Activated effector memory CD4-positive, alpha-beta T cell treated with Interleukin-2 at 50 U/mL for 16 hours (primary cell): ENCODE results near the gene NLE1.
A peak's percentile ranks its signal among the peaks of the same experiment; 100 is the strongest.
"Not testable (repeated sequence)": the region's sequence is repeated elsewhere in the genome, so short reads cannot be mapped to it uniquely, and the experiment has no call there.

Experiments
- DNase-seq: peaks from one replicate; pipeline ENCODE4 v3.0.0-alpha.2; 2020

The NLE1 gene

DNA sequence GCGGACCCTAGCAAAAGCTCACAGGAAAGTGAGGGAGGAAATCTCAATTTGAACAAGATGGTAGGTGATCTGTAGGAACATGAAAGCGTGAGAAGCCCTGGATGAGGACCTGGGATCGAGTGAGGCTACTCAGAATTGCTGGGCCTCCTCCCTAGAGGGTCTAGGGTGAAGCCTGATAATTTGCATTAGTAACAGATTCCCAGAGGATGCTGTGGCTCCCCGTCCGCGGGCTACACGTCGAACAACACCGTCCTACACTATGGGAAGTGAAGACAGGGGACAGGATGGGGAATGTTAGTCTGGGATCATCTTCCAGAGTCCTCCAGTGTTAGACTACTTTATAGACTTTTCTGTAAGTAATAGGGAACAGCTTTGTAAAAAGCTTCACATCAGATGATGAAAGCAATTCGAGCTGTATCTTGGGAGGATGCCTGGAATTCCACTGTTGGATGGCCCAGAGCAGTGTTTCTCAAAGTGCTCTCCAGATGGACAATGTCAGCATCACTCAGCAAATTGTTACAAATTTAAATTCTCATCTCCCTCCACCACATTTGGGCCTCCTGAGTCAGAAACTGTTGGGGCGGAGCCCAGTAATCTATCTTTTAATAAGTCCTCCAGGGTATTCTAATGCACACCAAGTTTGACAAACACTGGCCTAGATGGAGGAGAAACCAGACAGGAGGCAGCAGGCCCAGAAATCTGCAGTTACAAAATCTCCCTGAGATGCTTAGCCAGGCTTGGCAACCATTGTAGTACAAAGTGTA lies 14.2 kb downstream of the NLE1 start:
- DNase-seq: no peak

DNA sequence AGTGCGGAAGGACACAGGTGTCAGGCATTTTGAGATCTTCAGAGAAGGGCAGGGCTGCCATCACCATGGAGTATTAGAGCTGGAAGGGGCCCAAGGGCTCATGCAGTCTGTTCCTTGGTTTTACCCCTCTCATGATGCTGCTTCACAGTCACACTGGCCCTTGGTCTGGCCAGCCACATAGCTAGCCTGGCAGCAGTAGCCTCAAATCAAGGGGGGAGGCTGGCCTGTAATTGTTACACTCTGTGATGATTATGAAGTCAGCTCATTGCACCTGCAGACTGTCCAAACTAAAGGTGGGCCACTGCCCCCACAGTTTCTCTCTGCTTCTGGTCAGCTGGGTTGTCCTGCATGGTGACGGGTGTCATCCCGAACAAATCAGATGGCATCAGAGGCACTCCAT lies 20.8 kb downstream of the NLE1 start, which contains the start of gene FNDC8:
Gene FNDC8, plus strand, starts transcription at position 301 of the 400 bp plus-strand sequence. Its CDS starts 79 bp downstream, at position 380.
- DNase-seq: no peak

GRCh38 chr17:35119370-35120165 lies 22.5 kb downstream of the NLE1 start, which contains the start of gene RAD51D:
Gene RAD51D (minus strand): TSS chr17:35119860. CDS start chr17:35119613, 247 bp downstream.
- DNase-seq: peak; percentile 70

DNA sequence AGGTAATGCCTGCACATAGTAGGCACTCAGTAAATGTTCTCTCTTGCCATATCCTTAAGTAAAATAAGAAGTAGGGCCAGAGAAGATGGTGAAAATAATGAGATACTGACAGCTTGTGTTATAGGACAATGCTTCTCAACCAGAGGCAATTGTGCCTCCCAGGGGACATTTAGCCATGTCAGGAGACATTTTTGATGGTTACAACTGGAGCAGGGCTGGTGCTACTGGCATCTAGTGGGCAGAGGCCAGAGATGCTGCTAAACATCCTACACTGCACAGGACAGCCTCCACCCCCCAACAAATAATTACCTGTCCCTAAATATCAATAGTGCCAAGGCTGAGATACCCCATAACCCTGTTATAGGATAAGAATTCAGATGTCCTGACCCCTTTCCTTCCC lies 24.1 kb downstream of the NLE1 start:
- DNase-seq: no peak

- no peak for DNase-seq
These were observed 25.3 kb downstream of the NLE1 start for GRCh38 chr17:35116845-35117244.

DNA sequence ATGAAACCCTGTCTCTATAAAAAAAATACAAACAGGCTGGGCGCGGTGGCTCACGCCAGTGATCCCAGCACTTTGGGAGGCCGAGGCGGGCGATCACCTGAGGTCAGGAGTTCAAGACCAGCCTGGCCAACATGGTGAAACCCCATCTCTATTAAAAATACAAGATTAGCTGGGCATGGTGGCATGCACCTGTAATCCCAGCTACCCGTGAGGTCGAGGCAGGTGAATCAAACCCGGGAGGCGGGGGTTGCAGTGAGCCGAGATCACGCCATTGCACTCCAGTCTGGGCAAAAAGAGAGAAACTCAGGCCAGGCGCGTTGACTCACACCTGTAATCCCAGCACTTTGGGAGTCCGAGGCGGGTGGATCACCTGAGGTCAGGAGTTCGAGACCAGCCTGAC lies 31.3 kb downstream of the NLE1 start:
- DNase-seq: not testable (repeated sequence)

GRCh38 chr17:35104844-35105450 lies 37.2 kb downstream of the NLE1 start:
- no peak for DNase-seq

DNA sequence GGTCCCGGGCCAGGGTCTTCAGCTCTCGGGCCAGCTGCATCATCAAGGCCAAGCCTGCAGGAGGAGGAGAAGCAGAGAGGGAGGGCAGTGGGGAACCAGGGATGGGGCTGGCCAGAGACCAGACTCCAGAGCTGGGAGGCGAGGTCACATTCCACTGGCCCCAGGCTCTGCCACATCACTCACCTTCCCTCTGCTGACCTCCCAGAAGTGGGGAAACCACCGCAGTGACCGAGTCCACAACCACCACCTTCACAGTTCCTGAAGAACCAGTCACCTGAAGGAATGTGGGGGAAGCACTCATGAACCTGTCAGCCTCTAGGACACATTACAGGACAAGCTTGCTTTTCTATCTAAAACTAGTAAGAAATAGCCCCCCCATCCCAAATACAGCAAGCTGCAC lies 38.8 kb downstream of the NLE1 start:
- DNase-seq: no peak

DNA sequence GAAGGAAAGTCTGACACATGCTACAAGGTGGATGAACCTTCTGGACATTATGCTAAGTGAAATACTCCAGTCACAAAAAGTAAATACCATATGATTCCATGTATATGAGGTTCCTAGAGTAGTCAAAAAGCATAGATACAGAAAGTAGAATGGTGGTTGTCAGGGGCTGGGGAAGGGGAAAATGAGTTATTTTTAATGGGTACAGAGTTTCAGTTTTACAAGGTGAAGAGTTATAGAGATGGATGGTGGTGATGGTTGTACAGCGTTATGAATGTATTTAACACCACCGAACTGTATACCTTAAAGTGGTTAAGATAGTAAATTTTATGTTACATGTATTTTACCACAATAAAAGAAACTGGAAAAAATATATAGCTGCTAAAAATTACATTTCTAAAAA lies 40.4 kb downstream of the NLE1 start:
- no peak for DNase-seq

- DNase-seq: no peak
These were observed 41.1 kb downstream of the NLE1 start for GRCh38 chr17:35101036-35101435.

- DNase-seq: no peak
These were observed 42.2 kb downstream of the NLE1 start for GRCh38 chr17:35099908-35100307.

DNA sequence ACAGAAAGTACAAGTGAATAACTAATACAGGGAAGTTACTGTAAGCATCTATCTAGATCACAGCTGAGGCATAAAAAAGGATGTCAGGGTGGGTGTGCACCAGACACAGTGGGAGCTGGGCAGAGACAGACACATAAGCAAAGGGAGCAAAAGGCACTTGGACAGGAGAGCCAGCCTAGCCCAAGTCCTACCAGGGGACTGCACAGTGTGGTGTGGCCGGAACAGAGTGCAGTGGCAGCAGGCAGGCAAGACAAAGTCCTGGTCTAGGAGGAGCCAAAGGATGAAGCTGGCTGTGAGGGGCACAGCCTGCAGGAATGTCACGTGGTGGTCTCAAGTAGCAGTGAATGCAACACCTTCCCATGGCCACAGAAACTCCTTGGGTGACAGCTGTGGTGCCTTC lies 44.3 kb downstream of the NLE1 start:
- no peak for DNase-seq

DNA sequence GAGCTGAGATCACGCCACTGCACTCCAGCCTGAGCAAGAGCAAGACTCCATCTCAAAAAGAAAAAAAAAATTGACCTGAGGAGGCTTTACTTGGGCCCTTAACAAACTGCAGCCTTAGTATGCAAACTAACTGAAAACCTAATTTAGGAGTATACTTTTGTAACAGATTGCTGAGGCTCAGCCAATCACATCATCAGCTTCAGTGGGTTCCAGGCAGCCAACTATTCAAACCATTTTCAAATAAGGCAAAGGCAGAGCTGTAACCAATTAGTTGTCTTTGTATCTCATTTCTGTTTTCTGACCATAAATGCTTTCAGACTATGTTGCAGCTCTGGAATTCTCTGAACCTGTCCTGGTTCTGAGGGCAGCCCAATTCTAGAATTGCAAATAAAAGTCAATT lies 46.4 kb downstream of the NLE1 start:
- DNase-seq: no peak

- DNase-seq: no peak
These were observed 47.2 kb downstream of the NLE1 start for GRCh38 chr17:35094902-35095301.

DNA sequence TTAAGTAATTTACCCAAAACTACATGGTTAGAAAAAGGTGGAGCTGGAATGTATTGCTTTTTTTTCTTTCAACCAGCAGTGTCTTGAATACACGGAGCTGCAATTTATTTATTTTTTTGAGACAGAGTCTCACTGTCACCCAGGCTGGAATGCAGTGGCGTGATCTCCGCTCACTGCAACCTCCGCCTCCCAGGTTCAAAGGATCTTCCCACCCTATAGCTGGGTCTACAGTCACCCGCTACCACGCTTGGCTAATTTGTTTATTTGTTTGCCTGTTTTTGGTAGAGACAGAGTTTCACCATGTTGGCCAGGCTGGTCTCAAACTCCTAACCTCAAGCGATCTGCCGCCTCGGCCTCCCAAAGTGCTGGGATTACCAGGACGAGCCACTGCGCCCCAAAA lies 51.4 kb downstream of the NLE1 start:
- not testable (repeated sequence) for DNase-seq

- DNase-seq: no peak
These were observed 52.4 kb downstream of the NLE1 start for GRCh38 chr17:35089586-35090296.

- peak; percentile 88 for DNase-seq
These were observed 53.1 kb downstream of the NLE1 start for GRCh38 chr17:35088881-35089585.

- DNase-seq: peak; percentile 6
These were observed 53.7 kb downstream of the NLE1 start for GRCh38 chr17:35088356-35088880.

DNA sequence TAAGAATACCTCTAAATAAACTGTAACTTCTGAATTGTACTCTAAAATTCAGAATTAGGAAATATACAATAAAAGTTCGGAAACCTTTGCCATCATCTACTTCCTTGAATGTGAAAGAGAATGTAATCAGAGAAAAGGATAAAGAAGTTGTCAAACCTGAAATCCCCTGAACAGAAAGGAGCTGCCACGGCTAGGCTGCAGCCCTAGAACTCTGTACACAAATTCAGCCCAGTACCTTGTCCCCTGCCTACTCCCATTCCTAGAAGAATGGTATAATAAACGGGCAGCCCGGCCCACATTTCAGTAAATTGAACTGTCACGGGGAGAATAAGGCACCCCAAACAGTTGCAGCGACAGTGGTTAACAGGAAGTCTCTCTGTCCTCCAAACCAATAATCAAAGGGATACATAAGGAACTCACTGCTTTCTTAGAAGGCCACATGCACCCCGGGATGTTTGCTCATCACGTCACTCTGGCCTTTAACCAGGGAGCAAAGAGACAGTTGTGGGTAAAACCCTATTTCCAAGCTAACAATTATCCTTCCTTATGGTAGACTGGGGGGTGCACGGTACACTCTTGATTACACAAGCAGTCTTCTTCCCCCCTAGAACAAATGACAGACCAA lies 54.3 kb downstream of the NLE1 start:
- peak; percentile 23 for DNase-seq

DNA sequence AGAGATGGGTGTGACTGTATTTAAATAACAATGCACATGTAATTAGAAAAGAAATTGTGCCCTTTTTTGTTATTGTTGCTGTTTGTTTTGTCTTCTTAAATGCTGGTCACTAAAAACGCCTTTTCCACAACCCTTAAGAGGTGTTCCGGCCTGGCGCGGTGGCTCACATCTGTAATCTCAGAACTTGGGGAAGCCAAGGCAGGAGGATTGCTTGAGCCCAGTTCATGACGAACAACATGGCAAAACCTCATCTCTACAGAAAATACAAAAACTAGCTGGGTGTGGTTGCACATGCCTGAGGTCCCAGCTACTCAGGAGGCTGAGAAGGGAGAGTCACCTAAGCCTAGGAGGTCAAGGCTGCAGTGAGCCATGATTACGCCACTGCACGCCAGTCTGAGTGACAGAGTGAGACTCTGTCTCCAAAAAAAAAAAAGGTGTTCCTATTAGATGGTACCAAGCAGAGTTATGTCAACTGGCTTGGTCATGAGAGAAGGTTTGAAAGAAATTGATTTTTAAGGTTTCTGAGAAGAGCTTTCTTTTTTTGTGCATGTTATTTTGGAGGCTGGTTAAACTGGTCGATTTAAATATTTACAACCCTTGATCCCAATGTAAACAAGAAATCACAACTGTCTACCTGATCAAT lies 55.1 kb downstream of the NLE1 start:
- peak; percentile 8 for DNase-seq

GRCh38 chr17:35086164-35086563 lies 55.9 kb downstream of the NLE1 start:
- no peak for DNase-seq
